HepG2 (cell line): Measurements from ENCODE around the gene ATAD2B. TPM values are rescaled to one million over a fixed set of nuclear protein-coding genes. Genes with fewer than 3 reads are reported as not detected.
A peak's percentile ranks its signal among the peaks of the same experiment; 100 is the strongest.

ENCODE experiments used
- FOXM1 ChIP-seq: sonication (generic); formaldehyde crosslinking; IDR thresholded peaks from 2 replicates; pipeline ENCODE4 v1.5.0; 2020; ENCODE audit warnings: missing genetic modification reagents
- GRHL1 ChIP-seq: sonication (generic); formaldehyde crosslinking; conservative IDR thresholded peaks from 2 replicates; pipeline ENCODE4 v1.8.0; 2022; ENCODE audit warnings: missing genetic modification reagents
- HDAC1 ChIP-seq: sonication (generic); formaldehyde crosslinking; IDR thresholded peaks from 2 replicates; pipeline ENCODE4 v1.5.1; 2020; ENCODE audit warnings: mild to moderate bottlenecking, missing genetic modification reagents
- HNRNPH1 ChIP-seq: fragments of 200-400 bp; formaldehyde crosslinking; optimal IDR thresholded peaks from 2 replicates; pipeline ENCODE3; 2017; ENCODE audit warnings: mild to moderate bottlenecking, low read depth, low read length
- PRDM15 ChIP-seq: sonication (generic); formaldehyde crosslinking; IDR thresholded peaks from 2 replicates; pipeline ENCODE4 v1.4.0; 2020; ENCODE audit warnings: missing genetic modification reagents
- RBAK ChIP-seq: sonication (generic); formaldehyde crosslinking; IDR thresholded peaks from 2 replicates; pipeline ENCODE4 v1.5.1; 2020; ENCODE audit warnings: mild to moderate bottlenecking, missing genetic modification reagents
- SIX1 ChIP-seq: sonication (generic); formaldehyde crosslinking; IDR thresholded peaks from 2 replicates; pipeline ENCODE4 v1.4.0; 2020; ENCODE audit warnings: missing genetic modification reagents, borderline replicate concordance
- TCF7L2 ChIP-seq: IDR thresholded peaks from 2 replicates; pipeline ENCODE4 v1.6.1; 2011; ENCODE audit warnings: mild to moderate bottlenecking, low read depth, low read length, moderate library complexity
- USF2 ChIP-seq, 2 experiments: sonication (generic) in 1 of 2; formaldehyde crosslinking in 1 of 2; IDR thresholded peaks; 2 replicates each; pipeline versions ENCODE4 v1.5.1 to v1.6.1; 2011 to 2020; ENCODE audit warnings: borderline replicate concordance in 1 of 2, low read depth in 1 of 2, low read length in 1 of 2, mild to moderate bottlenecking in 1 of 2, missing genetic modification reagents in 1 of 2, moderate library complexity in 1 of 2
- ZBTB10 ChIP-seq: sonication (generic); formaldehyde crosslinking; IDR thresholded peaks from 2 replicates; pipeline ENCODE4 v1.4.0; 2020; ENCODE audit warnings: missing genetic modification reagents, borderline replicate concordance
- ZBTB25 ChIP-seq: IDR thresholded peaks from 2 replicates; pipeline ENCODE4 v1.6.1; 2018; ENCODE audit warnings: missing genetic modification reagents
- ZNF382 ChIP-seq: sonication (generic); formaldehyde crosslinking; IDR thresholded peaks from 2 replicates; pipeline ENCODE4 v1.5.0; 2020; ENCODE audit warnings: missing genetic modification reagents, mild to moderate bottlenecking, borderline replicate concordance
- ZNF562 ChIP-seq: sonication (generic); formaldehyde crosslinking; IDR thresholded peaks from 2 replicates; pipeline ENCODE4 v1.8.0; 2022; ENCODE audit warnings: missing genetic modification reagents, borderline replicate concordance
- ZNF563 ChIP-seq: sonication (generic); formaldehyde crosslinking; IDR thresholded peaks from 2 replicates; pipeline ENCODE4 v1.8.0; 2022; ENCODE audit warnings: mild to moderate bottlenecking, moderate library complexity, missing genetic modification reagents
- polyA plus RNA-seq, 8 experiments: library from polyadenylated mRNA; depleted of rRNA in 3 of 8; stranded (reverse) in 7 of 8; unstranded in 1 of 8; fragments of >200 nt; fragmentation: Illumina TruSeq in 4 of 8; extraction: Trizol in 4 of 8; gene quantifications; 2 replicates each; pipeline versions ENCODE4 v1.2.1 to v1.2.3, GENCODE V29; 2011 to 2016; ENCODE audit warnings: low read depth in 4 of 8, missing spikeins in 1 of 8, mixed read lengths in 1 of 8; ENCODE audit not compliant: insufficient read depth in 1 of 8
- total RNA-seq, 5 experiments: library from RNA; depleted of rRNA; stranded (reverse); fragments of >200 nt; fragmentation: Illumina TruSeq; extraction: Trizol; gene quantifications; 2 replicates each; pipeline ENCODE4 v1.2.3, GENCODE V29; 2016; ENCODE audit warnings: low read depth in 1 of 5

ATAD2B gene
- total and polyA plus RNA-seq, 2 of the 13 experiments (the other 11 are each of a cell fraction or from before 2014, with no cell fraction given): 5.3 to 22.2 TPM

GRCh38 chr2:23926750-23927571, at the start of gene ATAD2B (continued):
- TF ChIP-seq ZBTB10 (CRISPR knock-in tag) (peak; percentile 48; the same call in 1 of the 2 replicates), RBAK (CRISPR knock-in tag) (0 out of 2 replicates have a peak, but pooled peaks have one; percentile 57), SIX1 (CRISPR knock-in tag) (no peak; the same call in 1 of the 2 replicates), ZNF562 (no peak), PRDM15 (CRISPR knock-in tag) (peak; percentile 43; the same call in 1 of the 2 replicates), HNRNPH1 (no peak), GRHL1 (CRISPR knock-in tag) (no peak), FOXM1 (no peak; the same call in 1 of the 2 replicates), ZBTB25 (CRISPR knock-in tag) (peak; percentile 92), USF2 (IDR thresholded peaks at IDR 0.05; ENCODE audit: low read depth, low read length) (no peak), USF2 (CRISPR knock-in tag; IDR thresholded peaks at IDR 0.05; ENCODE audit: borderline replicate concordance) (no peak), TCF7L2 (no peak), HDAC1 (CRISPR knock-in tag) (peak; percentile 62; the same call in 1 of the 2 replicates), ZNF563 (CRISPR knock-in tag) (peak; percentile 82), ZNF382 (CRISPR knock-in tag) (no peak)
